Smooth muscle cell (in vitro differentiated cells): ENCODE results near the gene SLCO4A1. TPM values are rescaled to one million over a fixed set of nuclear protein-coding genes. Genes with fewer than 3 reads are reported as not detected.

ENCODE experiments used
- DNase-seq: peaks from one replicate; lab custom pipeline; 2025; ENCODE audit not compliant: unreplicated experiment; lab: John Stamatoyannopoulos, UW
- H2AFZ ChIP-seq: fragments of 200-600 bp; sonication (generic); 2 replicates; pipeline ENCODE4 v1.6.0; 2016; ENCODE audit warnings: antibody characterized with exemption, low read depth, mild to moderate bottlenecking
- H3F3A ChIP-seq: fragments of 200-600 bp; sonication (generic); 2 replicates; pipeline ENCODE4 v1.6.0; 2017; ENCODE audit warnings: antibody characterized with exemption, low read depth
- H3K27ac ChIP-seq: fragments of 200-600 bp; sonication (generic); 2 replicates; pipeline ENCODE4 v1.5.1; 2016; ENCODE audit warnings: low read depth, mild to moderate bottlenecking
- H3K27me3 ChIP-seq: fragments of 200-600 bp; sonication (generic); 2 replicates; pipeline ENCODE4 v1.6.1; 2016; ENCODE audit warnings: low read depth, mild to moderate bottlenecking
- H3K36me3 ChIP-seq: fragments of 200-600 bp; sonication (generic); 2 replicates; pipeline ENCODE4 v1.5.1; 2016; ENCODE audit warnings: low read depth
- H3K4me1 ChIP-seq: fragments of 200-600 bp; sonication (generic); 2 replicates; pipeline ENCODE4 v1.5.1; 2016; ENCODE audit warnings: low read depth
- H3K4me2 ChIP-seq: fragments of 200-600 bp; sonication (generic); 2 replicates; pipeline ENCODE4 v1.6.0; 2016; ENCODE audit warnings: mild to moderate bottlenecking
- H3K4me3 ChIP-seq: fragments of 200-600 bp; sonication (generic); 2 replicates; pipeline ENCODE4 v1.5.1; 2016; ENCODE audit warnings: mild to moderate bottlenecking
- H3K79me2 ChIP-seq: fragments of 200-600 bp; sonication (generic); 2 replicates; pipeline ENCODE4 v1.6.0; 2016; ENCODE audit warnings: low read depth, mild to moderate bottlenecking
- H3K9ac ChIP-seq: fragments of 200-600 bp; sonication (generic); 2 replicates; pipeline ENCODE4 v1.6.0; 2016; ENCODE audit warnings: low read depth
- H3K9me3 ChIP-seq: fragments of 200-600 bp; sonication (generic); replicated peaks from 2 replicates; pipeline ENCODE4 v1.5.1; 2016; ENCODE audit warnings: low read depth
- H4K20me1 ChIP-seq: fragments of 200-600 bp; sonication (generic); 2 replicates; pipeline ENCODE4 v1.6.0; 2016; ENCODE audit warnings: low read depth
- whole genome bisulfite sequencing: methylation state at CpG from one replicate; pipeline ENCODE4 v1.1.7; 2016; ENCODE audit warnings: low lambda C conversion rate; 5-methylcytosine and 5-hydroxymethylcytosine counted together
- polyA plus RNA-seq: library from polyadenylated mRNA; unstranded; fragments of >200 nt; fragmentation: Nextera tagmentation; extraction: Ambion mirVana; gene quantifications from 2 replicates; pipeline ENCODE4 v1.2.1, GENCODE V29; 2016
- total RNA-seq: library from RNA; depleted of rRNA; stranded (reverse); fragments of >200 nt; gene quantifications from 2 replicates; pipeline ENCODE4 v1.2.3, GENCODE V29; 2014
- TF ChIP-seq, protein P1 (sequence below): fragments of 200-600 bp; sonication (generic); IDR thresholded peaks from 2 replicates; pipeline ENCODE4 v1.5.1; 2017; ENCODE audit warnings: borderline replicate concordance, mild to moderate bottlenecking, antibody characterized with exemption; ENCODE audit not compliant: insufficient read depth, poor library complexity, severe bottlenecking

SLCO4A1 gene
- total and polyA plus RNA-seq, 2 experiments from 2014 or later, result 0.81 to 1.4 TPM

GRCh38 chr20:62606016-62606415, 36.3 kb upstream of the SLCO4A1 start:
- H3K9me3 ChIP-seq, result no peaks in the 10 kb centered on the region
- no peak overlapping the region for H2AFZ ChIP-seq
- WGBS, result 73% methylated on average over 6 of the region's 6 CpGs
- no peaks in the 10 kb centered on the region for H3K27me3 ChIP-seq
- H3K79me2 ChIP-seq, result no peaks in the 10 kb centered on the region
- H3K4me2 ChIP-seq, result no peak overlapping the region
- H3F3A ChIP-seq, result no peaks in the 10 kb centered on the region
- H3K36me3 ChIP-seq, result no peaks in the 10 kb centered on the region
- DNase-seq, result no peak
- no peaks in the 10 kb centered on the region for H3K4me1 ChIP-seq
- no peak overlapping the region for H3K27ac ChIP-seq
- no peaks in the 10 kb centered on the region for H4K20me1 ChIP-seq
- no peak overlapping the region for H3K4me3 ChIP-seq
- TF ChIP-seq, protein P1, sequence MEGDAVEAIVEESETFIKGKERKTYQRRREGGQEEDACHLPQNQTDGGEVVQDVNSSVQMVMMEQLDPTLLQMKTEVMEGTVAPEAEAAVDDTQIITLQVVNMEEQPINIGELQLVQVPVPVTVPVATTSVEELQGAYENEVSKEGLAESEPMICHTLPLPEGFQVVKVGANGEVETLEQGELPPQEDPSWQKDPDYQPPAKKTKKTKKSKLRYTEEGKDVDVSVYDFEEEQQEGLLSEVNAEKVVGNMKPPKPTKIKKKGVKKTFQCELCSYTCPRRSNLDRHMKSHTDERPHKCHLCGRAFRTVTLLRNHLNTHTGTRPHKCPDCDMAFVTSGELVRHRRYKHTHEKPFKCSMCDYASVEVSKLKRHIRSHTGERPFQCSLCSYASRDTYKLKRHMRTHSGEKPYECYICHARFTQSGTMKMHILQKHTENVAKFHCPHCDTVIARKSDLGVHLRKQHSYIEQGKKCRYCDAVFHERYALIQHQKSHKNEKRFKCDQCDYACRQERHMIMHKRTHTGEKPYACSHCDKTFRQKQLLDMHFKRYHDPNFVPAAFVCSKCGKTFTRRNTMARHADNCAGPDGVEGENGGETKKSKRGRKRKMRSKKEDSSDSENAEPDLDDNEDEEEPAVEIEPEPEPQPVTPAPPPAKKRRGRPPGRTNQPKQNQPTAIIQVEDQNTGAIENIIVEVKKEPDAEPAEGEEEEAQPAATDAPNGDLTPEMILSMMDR, result no peak
- no peak overlapping the region for H3K9ac ChIP-seq

DNA sequence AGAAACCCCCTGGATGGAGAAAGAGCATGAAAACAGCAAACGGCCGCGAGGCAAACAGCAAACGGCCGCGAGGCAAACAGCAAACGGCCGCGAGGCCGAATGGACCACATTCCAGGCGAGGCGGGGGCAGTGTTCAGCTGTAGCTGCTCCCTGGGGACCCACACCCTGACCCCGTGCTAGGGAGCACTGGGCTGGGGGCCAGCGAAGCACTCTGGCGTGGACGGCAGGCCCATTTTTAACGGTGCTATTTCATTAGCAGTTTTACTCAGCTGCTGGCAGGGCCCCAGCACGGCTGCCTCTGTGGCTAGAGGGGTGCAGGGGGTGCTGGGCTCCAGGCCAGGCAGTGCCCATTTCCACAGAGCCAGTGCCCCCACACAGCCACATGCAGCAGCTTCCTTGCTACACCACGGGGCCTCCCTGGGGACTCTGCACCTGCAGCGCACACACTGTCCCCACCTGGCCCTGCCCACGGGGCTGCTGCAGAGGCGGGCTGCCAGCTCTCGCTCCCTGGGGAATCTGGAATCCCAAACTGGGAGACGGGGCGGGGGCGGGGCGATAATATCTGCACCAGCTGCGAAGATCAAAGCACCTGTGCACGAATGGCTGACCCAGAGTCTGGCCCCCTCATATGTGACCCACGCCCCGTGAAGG, 35.6 kb upstream of the SLCO4A1 start:
- H3K4me2 ChIP-seq, result no peak overlapping the region
- no peak overlapping the region for H3K4me3 ChIP-seq
- no peaks in the 10 kb centered on the region for H3F3A ChIP-seq
- no peaks in the 10 kb centered on the region for H3K79me2 ChIP-seq
- H3K27ac ChIP-seq, result no peak overlapping the region
- no peaks in the 10 kb centered on the region for H4K20me1 ChIP-seq
- no peaks in the 10 kb centered on the region for H3K9me3 ChIP-seq
- no peaks in the 10 kb centered on the region for H3K4me1 ChIP-seq
- DNase-seq, result no peak
- no peaks in the 10 kb centered on the region for H3K36me3 ChIP-seq
- TF ChIP-seq, protein P1, result no peak
- H3K27me3 ChIP-seq, result no peaks in the 10 kb centered on the region
- 67% methylated on average over 31 of the region's 31 CpGs for WGBS
- H3K9ac ChIP-seq, result no peak overlapping the region
- H2AFZ ChIP-seq, result no peak overlapping the region

GRCh38 chr20:62607366-62608217, 34.7 kb upstream of the SLCO4A1 start:
- Histone ChIP-seq H3K4me1 (no peaks in the 10 kb centered on the region), H3K27ac (no peak overlapping the region), H3F3A (no peaks in the 10 kb centered on the region), H3K9me3 (no peaks in the 10 kb centered on the region), H3K79me2 (no peaks in the 10 kb centered on the region), H2AFZ (no peak overlapping the region), H3K4me3 (no peak overlapping the region), H3K36me3 (no peaks in the 10 kb centered on the region), H3K4me2 (no peak overlapping the region), H3K27me3 (no peaks in the 10 kb centered on the region), H3K9ac (no peak overlapping the region), H4K20me1 (no peaks in the 10 kb centered on the region)
- WGBS, result 91% methylated on average over 21 of the region's 21 CpGs
- TF ChIP-seq, protein P1, result no peak
- no peak for DNase-seq
